ENCODE measurements around the gene FBXL15. TPM values are rescaled to one million over a fixed set of nuclear protein-coding genes. Genes with fewer than 3 reads are reported as not detected.

Gene FBXL15
- total RNA-seq, 2 donors from 2014 or later, result 9.9 to 14.2 TPM

- Mint-ChIP-seq H3K27me3 (no peaks in the 10 kb centered on the region), H3K4me1 (peaks cover 44% of the 10 kb centered on the region), H3K36me3 (ENCODE audit: low read depth) (peaks cover 4% of the 10 kb centered on the region), H3K4me3 (no peak overlapping the region), H3K27ac (peak overlapping the region; percentile 99)
- no peaks in the 10 kb centered on the region for H3K9me3 ChIP-seq (ENCODE audit: control insufficient read depth, low read length, poor library complexity, severe bottlenecking)
- ATAC-seq (no peak), DNase-seq (no peak)
Observed at GRCh38 chr10:102401342-102401654, 19.3 kb upstream of the FBXL15 start.

- Mint-ChIP-seq H3K27ac (peak overlapping the region; percentile 99), H3K36me3 (ENCODE audit: low read depth) (peaks cover 4% of the 10 kb centered on the region), H3K4me3 (no peak overlapping the region), H3K27me3 (no peaks in the 10 kb centered on the region), H3K4me1 (peaks cover 40% of the 10 kb centered on the region)
- no peak for ATAC-seq
- DNase-seq, result no peak
- H3K9me3 ChIP-seq (ENCODE audit: control insufficient read depth, low read length, poor library complexity, severe bottlenecking), result no peaks in the 10 kb centered on the region
Observed at GRCh38 chr10:102401735-102402511, 18.7 kb upstream of the FBXL15 start.

GRCh38 chr10:102402512-102402896, 18.1 kb upstream of the FBXL15 start:
- no peak for ATAC-seq
- H3K27me3 Mint-ChIP-seq, result peaks cover 1% of the 10 kb centered on the region
- no peak overlapping the region for H3K4me3 Mint-ChIP-seq
- H3K36me3 Mint-ChIP-seq (ENCODE audit: low read depth), result peaks cover 4% of the 10 kb centered on the region
- DNase-seq, result no peak
- H3K27ac Mint-ChIP-seq, result no peak overlapping the region
- H3K4me1 Mint-ChIP-seq, result peaks cover 37% of the 10 kb centered on the region
- no peaks in the 10 kb centered on the region for H3K9me3 ChIP-seq (ENCODE audit: control insufficient read depth, low read length, poor library complexity, severe bottlenecking)

- Mint-ChIP-seq H3K27ac (peak overlapping the region; percentile 95), H3K4me1 (peaks cover 35% of the 10 kb centered on the region), H3K27me3 (peaks cover 7% of the 10 kb centered on the region), H3K36me3 (ENCODE audit: low read depth) (peaks cover 4% of the 10 kb centered on the region), H3K4me3 (no peak overlapping the region)
- DNase-seq, result no peak
- ATAC-seq, result no peak
- H3K9me3 ChIP-seq (ENCODE audit: control insufficient read depth, low read length, poor library complexity, severe bottlenecking), result no peaks in the 10 kb centered on the region
Observed at GRCh38 chr10:102403115-102403514, 17.5 kb upstream of the FBXL15 start.

- H3K27me3 Mint-ChIP-seq, result peaks cover 15% of the 10 kb centered on the region
- DNase-seq (no peak), ATAC-seq (peak; percentile 2)
- no peaks in the 10 kb centered on the region for H3K9me3 ChIP-seq (ENCODE audit: control insufficient read depth, low read length, poor library complexity, severe bottlenecking)
- H3K27ac Mint-ChIP-seq, result peak overlapping the region; percentile 95
- H3K4me1 Mint-ChIP-seq, result peaks cover 31% of the 10 kb centered on the region
- H3K4me3 Mint-ChIP-seq, result peak overlapping the region; percentile 79
- H3K36me3 Mint-ChIP-seq (ENCODE audit: low read depth), result peaks cover 5% of the 10 kb centered on the region
Observed at GRCh38 chr10:102404361-102405107, 16.1 kb upstream of the FBXL15 start.

GRCh38 chr10:102405108-102405571, 15.5 kb upstream of the FBXL15 start:
- Mint-ChIP-seq H3K27ac (peak overlapping the region; percentile 95), H3K27me3 (peaks cover 22% of the 10 kb centered on the region), H3K4me3 (peak overlapping the region; percentile 79), H3K36me3 (ENCODE audit: low read depth) (peaks cover 9% of the 10 kb centered on the region), H3K4me1 (peaks cover 33% of the 10 kb centered on the region)
- DNase-seq, result no peak
- ATAC-seq, result peak; percentile 1
- H3K9me3 ChIP-seq (ENCODE audit: control insufficient read depth, low read length, poor library complexity, severe bottlenecking), result no peaks in the 10 kb centered on the region

- no peaks in the 10 kb centered on the region for H3K9me3 ChIP-seq (ENCODE audit: control insufficient read depth, low read length, poor library complexity, severe bottlenecking)
- Mint-ChIP-seq H3K4me3 (peak overlapping the region; percentile 79), H3K27ac (peak overlapping the region; percentile 95), H3K36me3 (ENCODE audit: low read depth) (peaks cover 5% of the 10 kb centered on the region), H3K27me3 (peaks cover 23% of the 10 kb centered on the region), H3K4me1 (peaks cover 31% of the 10 kb centered on the region)
- DNase-seq (no peak), ATAC-seq (peak; percentile 9)
Observed at GRCh38 chr10:102405632-102406031, 15.0 kb upstream of the FBXL15 start.

- Mint-ChIP-seq H3K27ac (peak overlapping the region; percentile 95), H3K36me3 (ENCODE audit: low read depth) (peaks cover 8% of the 10 kb centered on the region), H3K27me3 (peaks cover 32% of the 10 kb centered on the region), H3K4me1 (peaks cover 37% of the 10 kb centered on the region), H3K4me3 (peak overlapping the region; percentile 77)
- DNase-seq (no peak), ATAC-seq (no peak)
- H3K9me3 ChIP-seq (ENCODE audit: control insufficient read depth, low read length, poor library complexity, severe bottlenecking), result no peaks in the 10 kb centered on the region
Observed at GRCh38 chr10:102406815-102407214, 13.8 kb upstream of the FBXL15 start.

- no peaks in the 10 kb centered on the region for H3K9me3 ChIP-seq (ENCODE audit: control insufficient read depth, low read length, poor library complexity, severe bottlenecking)
- Mint-ChIP-seq H3K4me1 (peaks cover 35% of the 10 kb centered on the region), H3K27ac (peak overlapping the region; percentile 95), H3K36me3 (ENCODE audit: low read depth) (peaks cover 8% of the 10 kb centered on the region), H3K27me3 (peaks cover 35% of the 10 kb centered on the region), H3K4me3 (peak overlapping the region; percentile 77)
- ATAC-seq (no peak), DNase-seq (no peak)
Observed at GRCh38 chr10:102407425-102408130, 13.1 kb upstream of the FBXL15 start.

- H3K4me3 Mint-ChIP-seq, result peak overlapping the region; percentile 84
- no peaks in the 10 kb centered on the region for H3K9me3 ChIP-seq (ENCODE audit: control insufficient read depth, low read length, poor library complexity, severe bottlenecking)
- peak overlapping the region; percentile 95 for H3K27ac Mint-ChIP-seq
- H3K36me3 Mint-ChIP-seq (ENCODE audit: low read depth), result peaks cover 8% of the 10 kb centered on the region
- DNase-seq (no peak), ATAC-seq (peak; percentile 9)
- H3K4me1 Mint-ChIP-seq, result peaks cover 39% of the 10 kb centered on the region
- peaks cover 35% of the 10 kb centered on the region for H3K27me3 Mint-ChIP-seq
Observed at GRCh38 chr10:102408131-102408727, 12.4 kb upstream of the FBXL15 start.

GRCh38 chr10:102408728-102409603, 11.7 kb upstream of the FBXL15 start:
- Mint-ChIP-seq H3K4me3 (peak overlapping the region; percentile 90), H3K27ac (peak overlapping the region; percentile 95), H3K4me1 (peaks cover 34% of the 10 kb centered on the region), H3K36me3 (ENCODE audit: low read depth) (peaks cover 8% of the 10 kb centered on the region), H3K27me3 (peaks cover 35% of the 10 kb centered on the region)
- ATAC-seq, result peak; percentile 53
- DNase-seq, result peak; percentile 44 to 59 (median 55)
- no peaks in the 10 kb centered on the region for H3K9me3 ChIP-seq (ENCODE audit: control insufficient read depth, low read length, poor library complexity, severe bottlenecking)

Measured in T-helper 17 cell (primary cell).